ENCODE measurements around the gene TMEM247. TPM values are rescaled to one million over a fixed set of nuclear protein-coding genes. Genes with fewer than 3 reads are reported as not detected.

The TMEM247 gene
- total RNA-seq, 1 donor from 2014 or later, result not detected

DNA sequence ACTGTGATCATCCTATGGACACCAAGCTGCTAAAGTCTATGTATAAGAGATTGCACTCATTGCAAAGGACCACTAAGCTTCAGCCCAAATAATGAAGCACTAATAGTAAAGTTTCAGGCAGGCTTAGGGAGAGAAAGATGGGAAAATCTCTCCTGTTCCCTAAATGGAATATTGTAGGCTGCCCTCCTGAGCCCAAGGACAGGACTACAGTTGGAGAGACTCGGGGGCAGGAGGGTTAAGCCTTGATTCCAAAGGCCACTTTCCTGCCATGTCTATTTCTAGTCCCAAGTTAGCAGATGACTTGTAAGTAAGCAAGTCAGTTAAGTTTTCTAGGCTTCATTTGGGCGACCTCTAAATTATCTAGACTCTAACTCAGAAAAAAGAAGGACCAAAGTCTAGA is 9.0 kb downstream of the TMEM247 start:
- DNase-seq (ENCODE audit: low spot score), result no peak

DNA sequence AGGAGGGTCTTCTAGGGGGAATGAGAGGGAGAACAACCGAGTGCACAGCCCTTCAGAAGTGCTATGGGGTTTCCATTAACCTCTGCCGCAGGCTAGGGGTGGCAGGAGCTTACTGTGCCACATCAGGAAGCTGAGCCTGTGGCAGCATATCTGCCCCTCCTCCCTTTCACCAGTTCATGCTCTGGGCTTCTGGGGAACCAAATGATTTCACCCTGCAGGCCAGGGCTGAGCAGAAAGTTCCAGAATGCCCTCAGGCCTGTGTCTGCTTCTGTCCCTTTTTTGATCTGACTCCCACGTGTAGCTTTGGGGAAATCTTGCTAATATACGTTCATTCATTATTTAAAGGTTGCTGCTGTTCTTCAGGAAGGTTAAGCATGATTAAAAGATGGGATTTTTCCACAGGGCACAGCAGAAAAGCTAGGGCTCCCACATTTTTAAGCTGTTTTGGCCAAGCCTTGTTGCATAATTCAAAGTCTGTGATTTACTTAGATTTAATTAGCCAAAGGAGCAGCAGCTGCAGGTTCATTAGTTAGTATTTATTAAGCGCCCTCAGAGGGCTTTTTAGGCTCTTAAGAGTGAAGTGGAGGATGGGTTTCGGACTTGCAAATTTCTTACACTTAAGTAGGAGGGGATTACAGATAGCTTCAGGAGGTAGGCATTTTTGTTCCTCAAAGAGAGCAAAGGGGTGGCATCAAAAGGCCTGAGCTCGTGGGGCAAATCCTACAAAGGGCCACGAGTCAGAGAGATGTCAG is 10.2 kb downstream of the TMEM247 start:
- DNase-seq (ENCODE audit: low spot score), result no peak

DNA sequence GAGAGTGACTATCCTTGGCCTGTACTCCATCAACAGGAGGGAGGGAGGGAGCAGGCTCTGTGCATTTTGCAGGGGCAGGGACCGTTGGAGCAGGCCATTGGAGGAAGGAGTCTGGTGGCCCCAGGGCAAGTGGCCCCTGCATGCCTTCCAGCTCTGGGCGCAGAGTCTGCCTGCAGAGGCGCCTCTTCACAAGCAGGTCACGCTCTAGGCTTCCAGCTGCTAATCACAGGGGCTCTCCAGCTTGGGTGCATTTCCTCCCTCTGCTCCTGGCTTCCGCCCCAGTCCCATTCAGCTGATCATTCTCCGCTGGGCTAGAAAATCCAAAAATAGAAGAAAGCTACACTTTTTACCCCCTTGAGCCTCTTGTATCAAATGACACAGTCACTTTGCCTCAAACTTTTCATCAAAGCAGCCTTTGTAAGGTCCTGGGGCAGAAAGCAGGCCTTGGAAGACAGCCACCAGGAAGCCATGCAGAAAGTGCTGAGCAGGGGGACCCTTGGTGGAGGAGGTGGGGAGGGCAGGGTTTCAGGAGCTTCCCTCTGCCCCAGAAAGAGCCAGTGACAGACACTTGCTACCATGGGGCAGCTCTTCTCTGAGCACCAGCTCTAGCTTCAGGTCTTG is 11.3 kb downstream of the TMEM247 start:
- DNase-seq (ENCODE audit: low spot score), result peak; percentile 69

DNA sequence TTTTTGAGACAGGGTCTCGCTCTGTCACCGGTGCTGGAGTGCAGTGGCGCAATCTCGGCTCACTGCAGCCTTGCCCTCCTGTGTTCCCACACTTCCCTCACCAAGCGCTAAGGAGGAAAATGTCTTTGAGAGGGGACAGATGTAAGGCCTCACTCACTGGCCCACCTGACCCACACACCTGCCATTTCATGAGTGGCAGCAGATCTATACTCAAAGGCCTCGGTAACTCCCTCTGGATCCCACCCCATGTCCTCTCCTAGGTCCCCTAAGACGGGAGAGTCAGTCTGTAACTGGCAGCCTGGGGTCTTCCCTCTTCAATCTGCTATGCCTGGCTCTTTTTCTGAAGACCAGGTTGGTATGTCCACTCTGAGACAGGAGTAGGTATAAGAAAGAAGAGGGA is 12.9 kb downstream of the TMEM247 start:
- DNase-seq (ENCODE audit: low spot score), result no peak

DNA sequence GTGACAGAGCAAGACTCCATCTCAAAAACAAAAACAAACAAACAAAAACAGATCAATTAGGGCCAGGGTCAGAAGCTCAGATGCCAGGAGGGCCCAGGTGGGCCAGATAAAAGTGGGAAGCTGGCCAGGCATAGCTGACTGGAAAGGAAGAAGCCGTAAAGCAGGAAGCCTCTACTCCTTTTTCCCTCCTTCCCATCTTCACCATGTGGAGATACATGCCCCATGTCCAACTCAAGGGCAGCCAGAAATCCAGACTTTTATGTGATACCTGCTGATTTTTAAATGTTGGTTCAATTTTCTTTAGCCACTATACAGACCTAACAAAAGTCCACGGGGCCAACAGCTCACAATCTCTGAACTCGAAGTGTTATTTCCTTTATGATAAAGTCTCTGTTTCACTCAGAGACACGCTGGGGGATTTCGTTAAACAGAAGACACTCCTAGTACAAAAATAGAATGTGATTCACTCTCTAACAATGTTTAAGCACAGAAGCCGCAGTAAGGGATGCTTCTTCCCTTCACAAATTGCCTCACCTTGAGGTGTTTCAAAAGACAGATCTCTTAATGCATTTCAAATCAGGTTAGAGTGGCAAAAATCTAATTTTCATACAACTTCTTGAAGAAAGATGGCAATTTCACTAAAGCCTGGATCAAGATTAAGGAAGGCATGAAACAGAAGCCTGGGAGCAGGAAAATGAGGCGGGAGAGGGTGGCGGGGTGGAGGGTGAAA is 14.0 kb downstream of the TMEM247 start:
- DNase-seq (ENCODE audit: low spot score), result peak; percentile 85

- no peak for DNase-seq (ENCODE audit: low spot score)
These were observed 14.5 kb downstream of the TMEM247 start for GRCh38 chr2:46493971-46494250.

GRCh38 chr2:46494596-46494995 is 15.2 kb downstream of the TMEM247 start:
- DNase-seq (ENCODE audit: low spot score), result no peak

DNA sequence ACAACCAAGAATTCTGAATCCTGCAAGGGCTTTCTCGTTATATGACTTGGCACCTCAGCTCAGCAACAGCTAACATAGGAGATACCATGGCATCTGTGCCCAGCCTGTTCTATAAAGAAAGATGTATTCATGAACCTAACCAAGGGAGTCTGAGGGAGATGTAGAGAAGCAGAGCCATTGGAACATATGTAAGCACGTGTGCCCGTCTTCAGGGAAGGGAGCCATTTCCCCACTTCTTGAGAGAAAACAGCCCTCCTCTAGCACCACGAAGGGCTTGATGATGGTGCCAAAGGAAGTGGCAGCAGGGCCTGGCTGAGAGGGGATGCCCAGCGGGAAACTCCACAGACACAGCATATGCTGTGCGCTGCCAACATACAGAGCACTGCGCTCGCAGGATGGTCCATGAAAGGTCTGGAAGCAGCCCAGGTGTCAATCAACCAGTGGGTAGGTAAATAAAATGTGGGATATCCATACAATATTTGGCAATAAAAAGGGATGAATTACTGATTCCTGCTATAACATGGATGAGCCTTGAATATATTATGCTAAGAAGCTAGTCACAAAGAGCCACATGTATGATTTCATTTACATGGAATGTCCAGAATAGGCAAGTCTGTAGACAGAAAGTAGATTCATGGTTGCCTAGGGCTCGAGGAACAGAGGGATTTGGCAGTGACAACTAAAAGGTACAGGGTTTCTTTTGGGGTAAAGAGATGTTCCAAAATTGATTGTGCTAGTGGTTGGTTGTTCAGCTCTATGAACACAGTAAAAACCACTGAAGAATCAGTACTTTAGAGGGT is 16.1 kb downstream of the TMEM247 start:
- no peak for DNase-seq (ENCODE audit: low spot score)

- no peak for DNase-seq (ENCODE audit: low spot score)
These were observed 18.4 kb downstream of the TMEM247 start for GRCh38 chr2:46497766-46498165.

DNA sequence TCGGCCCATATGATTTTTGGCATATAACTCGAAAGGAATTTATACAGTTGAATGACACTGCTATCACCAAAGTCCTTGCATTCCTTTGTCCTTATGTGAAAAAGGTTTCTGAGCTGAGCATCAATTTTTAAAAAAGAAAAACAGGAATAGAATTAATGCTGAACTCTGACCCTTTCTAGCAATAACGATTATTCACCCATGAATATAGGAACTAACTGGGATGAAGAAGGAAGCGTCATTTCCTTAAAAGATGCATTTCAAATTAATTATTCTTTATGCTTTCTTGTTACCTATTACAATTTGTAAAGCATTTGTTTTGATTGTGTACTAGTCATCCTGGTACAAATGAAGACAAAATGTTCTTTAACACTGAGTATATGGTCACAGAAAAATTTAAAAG is 19.3 kb downstream of the TMEM247 start:
- DNase-seq (ENCODE audit: low spot score), result no peak

DNA sequence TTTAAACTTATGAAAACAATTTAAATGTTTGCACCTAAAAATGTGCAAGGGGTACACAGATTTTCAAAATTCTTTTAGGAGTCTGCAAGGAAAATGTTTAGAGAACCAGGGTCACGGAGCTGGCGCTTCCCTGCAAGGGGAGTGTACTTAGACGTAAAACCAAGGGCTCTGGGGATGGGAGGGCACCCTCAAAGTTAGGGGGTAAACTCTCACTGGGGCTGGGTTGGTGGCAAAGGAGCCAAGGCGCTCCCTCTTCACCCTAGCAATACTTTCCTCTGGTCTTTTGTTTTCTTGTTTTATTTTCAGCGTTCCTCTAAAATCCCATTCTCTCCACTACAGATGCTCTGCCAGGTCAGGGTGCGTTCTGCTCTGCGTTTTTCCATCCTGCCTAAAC is 20.0 kb downstream of the TMEM247 start:
- DNase-seq (ENCODE audit: low spot score), result no peak

DNA sequence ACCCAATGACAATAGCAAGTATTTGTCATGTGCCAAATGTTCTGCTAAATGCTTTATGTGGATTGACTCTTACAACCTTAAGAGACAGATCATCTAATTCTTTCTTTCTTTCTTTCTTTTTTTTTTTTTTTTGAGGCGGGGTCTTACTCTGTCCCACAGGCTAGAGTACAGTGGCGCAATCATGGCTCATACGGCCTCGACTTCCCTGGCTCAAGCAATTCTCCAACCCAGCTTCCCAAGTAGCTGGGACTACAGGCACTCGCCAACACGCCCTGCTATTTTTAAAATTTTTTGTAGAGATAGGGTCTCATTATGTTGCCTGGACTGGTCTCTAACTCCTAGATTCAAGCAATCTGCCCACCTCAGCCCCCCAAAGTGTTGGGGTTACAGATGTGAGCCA is 21.4 kb downstream of the TMEM247 start:
- no peak for DNase-seq (ENCODE audit: low spot score)

DNA sequence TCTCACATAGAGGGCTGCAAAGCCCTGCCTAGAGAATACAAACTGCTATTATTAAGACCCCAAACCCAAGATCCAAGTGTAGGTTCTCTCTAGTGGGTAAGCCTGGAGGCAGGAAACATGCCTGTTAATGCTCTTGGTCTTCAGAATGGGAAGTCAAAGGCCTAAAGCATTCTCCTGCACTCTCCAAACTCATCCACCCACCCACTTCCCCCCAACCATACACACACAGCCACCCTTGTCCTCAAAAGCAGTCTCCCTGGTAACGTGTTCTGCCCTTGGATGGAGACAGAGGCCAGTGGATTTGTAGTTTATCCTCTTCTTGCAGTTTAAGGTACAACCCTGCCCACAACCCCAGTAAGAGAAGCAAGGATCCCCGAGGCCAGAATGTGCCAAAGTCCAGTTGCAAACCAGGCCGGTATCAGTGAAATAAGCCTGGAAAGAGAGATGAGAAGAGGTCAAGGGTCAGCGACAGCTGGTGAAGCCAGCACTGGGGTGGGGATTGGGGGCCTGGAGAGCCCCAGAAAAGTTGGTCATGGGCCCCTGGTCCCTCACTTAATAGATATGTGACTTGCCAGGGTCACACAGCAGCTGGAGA is 23.0 kb downstream of the TMEM247 start:
- no peak for DNase-seq (ENCODE audit: low spot score)

DNA sequence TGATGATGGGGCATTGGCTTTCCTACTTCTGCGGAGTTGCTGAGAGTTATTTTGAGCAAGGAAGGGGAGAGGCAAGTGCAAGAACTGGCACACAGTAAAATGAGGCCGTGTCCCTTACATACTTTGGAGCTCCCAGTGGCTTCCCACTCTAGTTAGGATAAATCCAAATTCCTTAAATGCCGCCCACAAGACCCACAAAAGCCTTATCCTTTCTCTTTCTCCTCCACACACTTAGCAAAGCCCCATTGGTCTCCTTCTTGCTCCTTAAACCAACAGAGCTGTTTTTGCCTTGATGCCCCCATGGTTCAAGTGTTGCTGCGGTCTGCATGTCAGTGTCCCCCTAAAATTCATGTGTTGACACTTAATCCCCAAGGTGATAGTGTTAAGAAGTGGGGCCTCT is 24.3 kb downstream of the TMEM247 start:
- DNase-seq (ENCODE audit: low spot score), result no peak

DNA sequence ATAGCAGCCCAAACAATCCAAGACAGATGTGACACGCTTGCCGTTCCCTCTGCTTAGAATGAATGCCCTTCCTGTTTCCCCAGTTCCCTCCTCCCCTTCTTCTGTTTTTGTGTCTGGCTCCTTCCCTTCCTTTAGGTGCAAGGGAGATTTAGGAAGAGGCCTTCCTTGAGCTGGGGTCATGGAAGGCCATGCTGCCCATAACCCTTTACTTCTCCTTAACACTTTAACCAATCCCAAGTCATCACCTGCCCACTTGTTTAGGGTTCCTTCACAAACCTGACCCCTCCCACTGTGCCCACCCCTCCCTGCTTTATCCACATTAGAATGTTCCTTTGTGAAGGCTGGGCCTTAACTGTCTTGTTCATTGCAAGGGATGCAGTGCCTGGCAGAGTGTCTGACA is 24.9 kb downstream of the TMEM247 start:
- DNase-seq (ENCODE audit: low spot score), result no peak

DNA sequence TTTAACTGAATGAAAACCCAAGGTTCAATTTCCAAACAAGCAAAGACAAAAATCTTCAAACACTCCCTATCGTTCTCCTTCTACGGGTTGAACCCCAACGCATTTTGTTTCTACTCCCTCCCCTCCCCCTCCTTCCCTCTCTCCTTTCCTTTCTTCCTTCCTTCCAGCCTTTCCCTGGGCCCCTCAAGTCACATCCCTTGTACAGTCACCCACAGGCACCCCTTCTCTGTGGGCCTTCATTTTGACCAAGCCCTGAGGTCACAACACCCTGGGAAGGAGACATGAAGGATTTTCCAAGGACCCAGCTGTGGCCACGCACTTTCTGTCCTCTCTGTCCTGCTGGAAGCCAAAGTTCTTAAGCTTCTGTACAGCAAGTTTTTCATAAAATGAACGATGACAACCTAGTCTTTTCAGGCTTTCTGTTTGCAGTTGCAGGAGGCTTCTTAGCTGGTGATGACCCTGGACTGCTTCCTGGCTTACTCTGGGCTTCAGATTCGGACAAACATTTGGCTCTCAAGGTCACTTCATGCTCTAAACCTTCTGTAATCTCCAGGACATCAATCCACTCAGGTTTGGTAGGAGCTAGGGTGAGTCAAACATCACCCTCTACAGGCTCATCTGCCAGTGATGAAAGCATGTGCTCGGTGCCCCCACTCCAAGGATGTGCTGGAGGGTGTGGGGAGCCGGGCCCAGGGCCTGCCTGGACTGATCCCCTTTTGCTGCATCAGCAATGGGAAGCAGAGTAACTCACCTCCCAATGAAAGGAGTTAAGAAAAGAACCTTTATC is 25.5 kb downstream of the TMEM247 start:
- no peak for DNase-seq (ENCODE audit: low spot score)

DNA sequence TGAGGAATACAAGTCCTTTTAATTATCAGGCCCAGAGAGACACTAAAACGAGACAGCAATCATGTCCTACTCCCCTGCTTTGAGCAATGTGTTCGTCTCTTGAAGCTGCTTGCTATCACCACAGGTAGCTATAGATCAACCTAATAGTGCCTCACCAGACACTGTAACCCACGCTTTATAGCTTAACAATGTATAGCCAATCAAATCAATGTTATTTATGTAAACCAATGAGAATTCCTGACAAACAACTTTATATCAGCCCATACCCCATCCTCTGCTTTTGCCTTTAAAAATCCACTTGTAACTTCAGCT is 26.1 kb downstream of the TMEM247 start:
- no peak for DNase-seq (ENCODE audit: low spot score)

DNA sequence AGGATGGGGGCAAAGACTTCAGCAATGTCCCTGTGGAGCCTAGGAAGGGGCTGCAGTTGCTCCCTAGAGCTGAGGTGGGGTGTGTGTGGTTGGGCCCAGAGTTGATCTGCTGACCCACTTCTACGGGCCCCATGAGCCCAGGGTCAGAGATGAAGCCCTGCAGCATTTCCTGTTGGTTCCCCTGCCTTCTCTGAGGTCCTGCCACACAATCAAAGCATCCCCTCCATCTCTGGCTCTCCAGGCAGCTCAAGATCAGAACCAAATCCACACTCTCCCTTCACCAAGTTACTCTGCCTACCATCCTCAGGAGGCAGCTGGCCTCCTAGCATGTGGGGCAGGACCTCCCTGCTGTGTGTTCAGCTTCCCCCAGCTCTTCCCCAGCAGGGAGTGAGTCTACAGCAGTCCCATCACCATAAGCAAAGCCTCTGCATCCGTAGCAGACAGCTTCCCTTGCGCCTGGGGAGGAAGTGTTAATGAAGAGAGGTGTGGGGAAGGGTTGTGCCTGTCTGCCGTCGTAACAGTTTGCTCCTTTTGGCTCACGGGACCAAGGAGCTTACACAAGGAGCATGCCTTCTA is 26.9 kb downstream of the TMEM247 start:
- no peak for DNase-seq (ENCODE audit: low spot score)

GRCh38 chr2:46508312-46508711 is 28.9 kb downstream of the TMEM247 start:
- no peak for DNase-seq (ENCODE audit: low spot score)

GRCh38 chr2:46508759-46509158 is 29.4 kb downstream of the TMEM247 start:
- no peak for DNase-seq (ENCODE audit: low spot score)

DNA sequence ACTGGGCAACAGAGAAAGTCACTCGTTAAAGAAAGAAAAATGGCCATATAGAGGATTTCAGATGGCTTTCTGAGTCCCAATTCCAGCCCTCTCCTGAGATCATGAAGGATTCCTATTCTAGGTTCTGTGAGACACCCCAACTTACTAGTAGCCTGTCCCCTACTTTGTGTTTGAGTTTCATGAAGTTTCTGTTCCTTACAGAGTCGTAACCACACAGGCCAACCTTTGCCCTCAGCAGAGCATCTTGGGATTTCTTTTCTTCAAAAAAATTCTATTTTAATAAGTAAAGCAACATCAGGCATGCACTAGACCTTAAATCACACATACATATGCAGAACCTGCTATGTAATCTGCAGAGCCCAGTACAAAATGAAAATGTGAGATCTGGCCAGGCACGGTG is 30.4 kb downstream of the TMEM247 start:
- DNase-seq (ENCODE audit: low spot score), result no peak

Measured in umbilical cord (tissue), 2 donors.